ENCODE measurements around the gene SCFD2.

GRCh38 chr4:52836120-52836519 lies 529.7 kb downstream of the SCFD2 start:
- TF ChIP-seq CTCF (IDR thresholded peaks at IDR 0.05) (no peak), POLR2A (IDR thresholded peaks at IDR 0.05) (no peak), EP300 (IDR thresholded peaks at IDR 0.05; ENCODE audit: low read depth) (no peak)
